Calu3 (cell line): ENCODE data around the gene BIN1. TPM values are rescaled to one million over a fixed set of nuclear protein-coding genes. Genes with fewer than 3 reads are reported as not detected.

Experiments
- BruUV-seq: library from RNA; stranded (reverse); fragments of 400-500 nt; replicated peaks from 2 replicates; lab custom pipeline; 2021; lab: Mats Ljungman, UMichigan
- CTCF ChIA-PET: fragments of 300-600 bp; sonication (Branson Sonifier 250); formaldehyde crosslinking; loops from one replicate; lab custom pipeline; 2022; ENCODE audit warnings: antibody characterized with exemption; lab: Charles Lee
- DNase-seq: peaks from one replicate; pipeline ENCODE4 v3.0.0; 2022
- H3K27ac Mint-ChIP-seq: one replicate; pipeline ENCODE4 v1.8.0; 2022; ENCODE audit warnings: mixed read lengths; ENCODE audit not compliant: unreplicated experiment
- H3K27me3 Mint-ChIP-seq: one replicate; pipeline ENCODE4 v1.8.0; 2022; ENCODE audit warnings: mixed read lengths; ENCODE audit not compliant: unreplicated experiment
- H3K36me3 Mint-ChIP-seq: one replicate; pipeline ENCODE4 v1.8.0; 2022; ENCODE audit warnings: mild to moderate bottlenecking, moderate library complexity, mixed read lengths; ENCODE audit not compliant: insufficient read depth, unreplicated experiment
- H3K4me1 Mint-ChIP-seq: one replicate; pipeline ENCODE4 v1.8.0; 2022; ENCODE audit warnings: mild to moderate bottlenecking, low read depth, mixed read lengths; ENCODE audit not compliant: unreplicated experiment
- H3K4me3 Mint-ChIP-seq: one replicate; pipeline ENCODE4 v1.8.0; 2022; ENCODE audit warnings: mild to moderate bottlenecking, low read depth, moderate library complexity, mixed read lengths; ENCODE audit not compliant: unreplicated experiment
- H3K9me3 Mint-ChIP-seq: one replicate; pipeline ENCODE4 v1.8.0; 2022; ENCODE audit warnings: low read depth, mixed read lengths; ENCODE audit not compliant: unreplicated experiment
- intact Hi-C: fragments of 100-400 bp; cut with micrococcal nuclease; formaldehyde crosslinking; loops from one replicate; pipeline ENCODE4 v1.10.0; 2022; ENCODE audit not compliant: unreplicated experiment
- total RNA-seq: library from RNA; stranded (reverse); gene quantifications from 2 replicates; pipeline ENCODE4 v1.2.3, GENCODE V29; 2022
- TF ChIP-seq, protein P1 (sequence below): fragments of 200-600 bp; IDR thresholded peaks from one replicate; pipeline ENCODE4 v1.8.0; 2022; ENCODE audit warnings: antibody characterized with exemption; ENCODE audit not compliant: unreplicated experiment

The BIN1 gene
- total RNA-seq, 1 experiment from 2014 or later, result 52.8 TPM

DNA sequence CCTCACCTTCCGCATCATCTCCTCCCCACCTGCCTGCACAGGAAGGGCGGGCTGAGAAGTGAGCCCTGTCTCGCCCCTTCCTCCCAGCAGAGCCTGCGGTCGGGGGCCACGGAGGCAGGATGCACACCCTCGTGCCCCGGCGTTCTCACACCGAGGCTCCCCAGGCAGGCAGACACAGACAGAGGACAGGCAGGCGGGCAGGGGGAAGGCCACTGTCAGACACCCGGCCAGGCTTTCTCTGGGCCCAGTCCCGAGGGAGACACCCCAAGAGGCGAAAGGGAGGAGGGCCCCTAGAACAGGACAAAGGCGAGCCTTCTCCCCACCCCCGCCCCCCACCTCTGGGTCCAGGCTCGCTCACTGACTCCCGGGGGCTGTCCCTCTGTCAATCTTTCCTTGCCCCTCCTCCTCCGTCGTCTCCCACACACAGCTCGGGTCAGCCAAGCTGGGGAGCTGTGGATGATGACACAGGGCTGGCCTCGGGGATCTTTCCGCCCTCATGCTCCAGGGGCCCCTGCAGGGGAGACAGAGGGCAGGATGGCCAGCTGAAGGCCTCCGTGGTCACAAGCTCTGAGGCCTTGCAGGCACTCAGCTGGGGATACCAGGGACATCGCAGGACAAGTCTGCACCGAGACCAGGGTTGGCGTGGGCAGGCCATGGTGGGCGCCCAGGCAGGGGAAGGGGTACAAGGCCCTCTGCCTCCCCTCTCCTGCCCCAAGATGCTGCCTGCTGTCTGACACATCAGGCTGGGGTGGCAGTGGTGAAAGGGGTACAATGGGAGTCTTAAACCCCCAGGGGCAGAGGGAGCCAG lies 24.9 kb downstream of the BIN1 start:
- Mint-ChIP-seq H3K4me1 (peaks cover 76% of the 10 kb centered on the region), H3K9me3 (no peaks in the 10 kb centered on the region), H3K36me3 (peaks cover 8% of the 10 kb centered on the region), H3K4me3 (no peak overlapping the region), H3K27me3 (no peaks in the 10 kb centered on the region), H3K27ac (no peak overlapping the region)
- TF ChIP-seq, protein P1, sequence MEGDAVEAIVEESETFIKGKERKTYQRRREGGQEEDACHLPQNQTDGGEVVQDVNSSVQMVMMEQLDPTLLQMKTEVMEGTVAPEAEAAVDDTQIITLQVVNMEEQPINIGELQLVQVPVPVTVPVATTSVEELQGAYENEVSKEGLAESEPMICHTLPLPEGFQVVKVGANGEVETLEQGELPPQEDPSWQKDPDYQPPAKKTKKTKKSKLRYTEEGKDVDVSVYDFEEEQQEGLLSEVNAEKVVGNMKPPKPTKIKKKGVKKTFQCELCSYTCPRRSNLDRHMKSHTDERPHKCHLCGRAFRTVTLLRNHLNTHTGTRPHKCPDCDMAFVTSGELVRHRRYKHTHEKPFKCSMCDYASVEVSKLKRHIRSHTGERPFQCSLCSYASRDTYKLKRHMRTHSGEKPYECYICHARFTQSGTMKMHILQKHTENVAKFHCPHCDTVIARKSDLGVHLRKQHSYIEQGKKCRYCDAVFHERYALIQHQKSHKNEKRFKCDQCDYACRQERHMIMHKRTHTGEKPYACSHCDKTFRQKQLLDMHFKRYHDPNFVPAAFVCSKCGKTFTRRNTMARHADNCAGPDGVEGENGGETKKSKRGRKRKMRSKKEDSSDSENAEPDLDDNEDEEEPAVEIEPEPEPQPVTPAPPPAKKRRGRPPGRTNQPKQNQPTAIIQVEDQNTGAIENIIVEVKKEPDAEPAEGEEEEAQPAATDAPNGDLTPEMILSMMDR, result no peak
- BruUV-seq, result no TSS peak
- DNase-seq, result no peak
- intact Hi-C loops, result no loop called here
- CTCF ChIA-PET, result interaction anchor here (0.7 to 0.9 kb wide), 3 partner anchors 9 to 14 kb away, joined by 3 to 14 read pairs (median 3); no protein-coding TSS in a partner anchor

GRCh38 chr2:127080938-127081755 lies 25.8 kb downstream of the BIN1 start:
- CTCF ChIA-PET, result interaction anchor here (0.7 to 1.2 kb wide), 3 partner anchors 11 to 32 kb away, joined by 3 read pairs; no protein-coding TSS in a partner anchor
- Mint-ChIP-seq H3K4me3 (peak overlapping the region; percentile 41), H3K36me3 (peaks cover 8% of the 10 kb centered on the region), H3K27ac (peak overlapping the region; percentile 27), H3K9me3 (no peaks in the 10 kb centered on the region), H3K27me3 (no peaks in the 10 kb centered on the region), H3K4me1 (peaks cover 72% of the 10 kb centered on the region)
- no TSS peak for BruUV-seq
- DNase-seq, result peak; percentile 62
- TF ChIP-seq, protein P1, result no peak
- intact Hi-C loops, result no loop called here

DNA sequence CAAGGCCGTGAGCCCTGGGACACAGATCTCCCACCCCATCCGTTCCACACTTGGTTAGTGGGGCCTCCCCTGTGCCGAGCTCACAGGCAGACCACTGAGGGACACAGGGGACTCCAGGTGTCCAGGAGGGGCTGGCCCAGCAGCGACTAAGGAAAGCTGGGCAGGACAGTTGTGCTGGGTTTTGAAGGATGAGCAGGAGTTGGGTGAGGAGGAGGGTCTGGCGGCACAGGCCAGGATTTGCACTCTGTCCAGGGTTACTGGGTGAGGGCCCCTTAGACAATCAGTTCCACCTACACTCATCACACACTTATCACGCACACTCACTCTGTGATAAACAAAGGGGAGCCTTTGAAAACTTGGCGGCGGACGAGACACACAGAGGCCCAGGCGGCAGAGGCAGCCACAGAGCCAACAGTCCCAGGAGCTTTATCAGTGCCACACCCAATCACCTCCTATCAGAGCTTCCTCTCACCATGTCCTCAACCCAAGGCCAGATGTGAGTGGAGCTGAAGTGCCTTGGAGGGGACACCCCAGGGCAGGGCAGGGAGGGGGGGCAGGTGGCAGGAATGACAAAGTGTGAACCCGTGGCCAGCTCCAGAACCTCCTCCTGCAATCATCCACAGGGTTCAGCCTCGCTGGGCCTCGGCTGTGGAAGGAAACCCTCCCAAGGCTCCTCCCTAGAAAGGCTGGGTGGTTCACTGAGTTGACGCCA lies 26.6 kb downstream of the BIN1 start:
- peaks cover 66% of the 10 kb centered on the region for H3K4me1 Mint-ChIP-seq
- CTCF ChIA-PET, result interaction anchor here (0.7 to 1.2 kb wide), 5 partner anchors 10 to 33 kb away, joined by 3 to 4 read pairs (median 3); no protein-coding TSS in a partner anchor
- TF ChIP-seq, protein P1, result no peak
- H3K36me3 Mint-ChIP-seq, result peaks cover 8% of the 10 kb centered on the region
- intact Hi-C loops, result no loop called here
- no TSS peak for BruUV-seq
- peak overlapping the region; percentile 41 for H3K4me3 Mint-ChIP-seq
- no peaks in the 10 kb centered on the region for H3K9me3 Mint-ChIP-seq
- peak overlapping the region; percentile 27 for H3K27ac Mint-ChIP-seq
- no peak for DNase-seq
- no peaks in the 10 kb centered on the region for H3K27me3 Mint-ChIP-seq
